Testis (tissue), 2 donors: ENCODE measurements around the gene ADSS1.

ENCODE experiments used
- CTCF ChIP-seq, 3 experiments: fragments of 450-650 bp in 2 of 3; fragments of 200-600 bp in 1 of 3; sonication (generic) in 1 of 3; IDR thresholded peaks; one replicate each; pipeline ENCODE4 v1.5.1; 2016 to 2019; ENCODE audit warnings: antibody characterized with exemption in 3 of 3, mild to moderate bottlenecking in 2 of 3, moderate library complexity in 1 of 3
- POLR2A ChIP-seq: fragments of 450-650 bp; IDR thresholded peaks from one replicate; pipeline ENCODE4 v1.6.1; 2017; ENCODE audit warnings: antibody characterized with exemption, mild to moderate bottlenecking, moderate library complexity

GRCh38 chr14:104695660-104696000, 28.4 kb upstream of the ADSS1 start:
- no peak for TF ChIP-seq CTCF (IDR thresholded peaks at IDR 0.05)
- TF ChIP-seq POLR2A: no peak
